ENCODE results near the gene FSTL3.

DNA sequence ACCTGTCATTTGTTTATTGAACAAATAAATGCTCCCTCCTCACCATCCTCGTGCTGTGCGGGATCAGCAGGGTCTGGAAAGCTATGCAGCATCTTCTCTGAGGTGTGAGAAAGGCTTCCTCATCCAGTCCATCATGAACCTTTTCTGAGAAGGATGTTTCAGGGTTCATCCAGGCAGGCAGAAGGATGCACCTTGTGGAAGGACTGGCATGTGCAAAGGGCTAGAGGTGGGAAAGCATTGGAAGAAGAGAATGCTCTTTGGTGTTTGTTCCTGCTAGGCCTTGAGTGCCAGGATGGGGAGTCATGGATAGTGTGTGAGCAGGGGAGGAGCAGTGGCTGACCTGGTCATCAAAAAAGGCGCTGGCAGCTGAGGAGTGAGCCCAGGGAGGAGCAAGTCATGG, 39.2 kb downstream of the FSTL3 start:
- TF ChIP-seq, protein P1, sequence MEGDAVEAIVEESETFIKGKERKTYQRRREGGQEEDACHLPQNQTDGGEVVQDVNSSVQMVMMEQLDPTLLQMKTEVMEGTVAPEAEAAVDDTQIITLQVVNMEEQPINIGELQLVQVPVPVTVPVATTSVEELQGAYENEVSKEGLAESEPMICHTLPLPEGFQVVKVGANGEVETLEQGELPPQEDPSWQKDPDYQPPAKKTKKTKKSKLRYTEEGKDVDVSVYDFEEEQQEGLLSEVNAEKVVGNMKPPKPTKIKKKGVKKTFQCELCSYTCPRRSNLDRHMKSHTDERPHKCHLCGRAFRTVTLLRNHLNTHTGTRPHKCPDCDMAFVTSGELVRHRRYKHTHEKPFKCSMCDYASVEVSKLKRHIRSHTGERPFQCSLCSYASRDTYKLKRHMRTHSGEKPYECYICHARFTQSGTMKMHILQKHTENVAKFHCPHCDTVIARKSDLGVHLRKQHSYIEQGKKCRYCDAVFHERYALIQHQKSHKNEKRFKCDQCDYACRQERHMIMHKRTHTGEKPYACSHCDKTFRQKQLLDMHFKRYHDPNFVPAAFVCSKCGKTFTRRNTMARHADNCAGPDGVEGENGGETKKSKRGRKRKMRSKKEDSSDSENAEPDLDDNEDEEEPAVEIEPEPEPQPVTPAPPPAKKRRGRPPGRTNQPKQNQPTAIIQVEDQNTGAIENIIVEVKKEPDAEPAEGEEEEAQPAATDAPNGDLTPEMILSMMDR (IDR thresholded peaks at IDR 0.05) = no peak
- no peak for TF ChIP-seq POLR2A (IDR thresholded peaks at IDR 0.05)
